GM20000 (cell line): ENCODE results near the gene SPTSSA.
"Not testable (repeated sequence)": the region's sequence is repeated elsewhere in the genome, so short reads cannot be mapped to it uniquely, and the experiment has no call there.

Source experiments
- DNase-seq: peaks from one replicate; pipeline ENCODE4 v3.0.0; 2012; ENCODE audit warnings: low spot score
- TF ChIP-seq, protein P1 (sequence below): IDR thresholded peaks from 2 replicates; pipeline ENCODE4 v1.5.1; 2012; ENCODE audit warnings: mild to moderate bottlenecking, control low read depth; ENCODE audit errors: extremely low read depth, missing control alignments

The SPTSSA gene

DNA sequence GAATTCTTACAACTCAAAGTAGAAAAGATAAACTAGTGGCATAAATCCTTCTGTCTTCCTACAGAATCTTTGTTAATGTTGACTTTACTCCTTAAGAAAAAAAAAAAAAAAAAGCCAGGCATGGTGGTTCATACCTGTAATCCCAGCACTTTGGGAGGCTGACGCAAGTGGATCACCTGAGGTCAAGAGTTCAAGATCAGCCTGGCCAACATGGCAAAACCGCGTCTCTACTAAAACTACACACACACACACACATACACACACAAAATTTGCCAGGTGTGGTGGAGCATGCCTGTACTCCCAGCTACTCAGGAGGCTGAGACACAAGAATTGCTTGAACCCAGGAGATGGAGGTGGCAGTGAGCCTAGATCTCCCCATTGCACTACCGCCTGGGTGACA is 17.7 kb upstream of the SPTSSA start:
- no peak for DNase-seq
- TF ChIP-seq, protein P1, sequence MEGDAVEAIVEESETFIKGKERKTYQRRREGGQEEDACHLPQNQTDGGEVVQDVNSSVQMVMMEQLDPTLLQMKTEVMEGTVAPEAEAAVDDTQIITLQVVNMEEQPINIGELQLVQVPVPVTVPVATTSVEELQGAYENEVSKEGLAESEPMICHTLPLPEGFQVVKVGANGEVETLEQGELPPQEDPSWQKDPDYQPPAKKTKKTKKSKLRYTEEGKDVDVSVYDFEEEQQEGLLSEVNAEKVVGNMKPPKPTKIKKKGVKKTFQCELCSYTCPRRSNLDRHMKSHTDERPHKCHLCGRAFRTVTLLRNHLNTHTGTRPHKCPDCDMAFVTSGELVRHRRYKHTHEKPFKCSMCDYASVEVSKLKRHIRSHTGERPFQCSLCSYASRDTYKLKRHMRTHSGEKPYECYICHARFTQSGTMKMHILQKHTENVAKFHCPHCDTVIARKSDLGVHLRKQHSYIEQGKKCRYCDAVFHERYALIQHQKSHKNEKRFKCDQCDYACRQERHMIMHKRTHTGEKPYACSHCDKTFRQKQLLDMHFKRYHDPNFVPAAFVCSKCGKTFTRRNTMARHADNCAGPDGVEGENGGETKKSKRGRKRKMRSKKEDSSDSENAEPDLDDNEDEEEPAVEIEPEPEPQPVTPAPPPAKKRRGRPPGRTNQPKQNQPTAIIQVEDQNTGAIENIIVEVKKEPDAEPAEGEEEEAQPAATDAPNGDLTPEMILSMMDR: no peak

- TF ChIP-seq, protein P1: no peak
- DNase-seq: no peak
Observed at GRCh38 chr14:34478261-34478660, 16.2 kb upstream of the SPTSSA start.

GRCh38 chr14:34476036-34476435 is 14.0 kb upstream of the SPTSSA start:
- not testable (repeated sequence) for DNase-seq

GRCh38 chr14:34475163-34475562 is 13.1 kb upstream of the SPTSSA start:
- no peak for DNase-seq
- TF ChIP-seq, protein P1: no peak

- DNase-seq: no peak
- TF ChIP-seq, protein P1: no peak
Observed at GRCh38 chr14:34474187-34474679, 12.2 kb upstream of the SPTSSA start.

GRCh38 chr14:34472706-34473279 is 10.8 kb upstream of the SPTSSA start:
- no peak for DNase-seq
- TF ChIP-seq, protein P1: no peak

GRCh38 chr14:34470319-34470718 is 8.3 kb upstream of the SPTSSA start:
- DNase-seq: no peak
- TF ChIP-seq, protein P1: no peak

DNA sequence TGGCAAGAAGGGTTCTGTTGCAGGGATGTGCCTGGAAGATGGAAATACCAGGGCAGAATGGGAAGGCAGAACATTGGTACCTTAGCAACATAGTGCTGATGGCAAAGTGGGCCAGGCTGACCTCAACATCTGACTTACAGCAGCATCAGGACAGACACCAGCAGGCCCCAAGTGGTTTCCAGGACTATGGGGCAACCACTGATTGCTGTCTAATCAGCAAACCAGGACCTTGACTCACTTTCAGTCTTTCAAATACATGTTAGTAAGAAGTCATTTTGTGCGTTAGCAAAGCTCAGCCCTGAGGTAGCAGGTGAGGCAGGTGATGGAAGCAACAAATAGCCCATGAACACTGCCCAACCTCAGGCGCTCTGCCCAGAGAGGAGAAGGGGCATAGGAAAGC is 4.7 kb upstream of the SPTSSA start:
- TF ChIP-seq, protein P1: no peak
- no peak for DNase-seq
